HG03460 (cell line): ENCODE measurements around the gene CHD5.

Source experiments
- ATAC-seq: cut with Tn5 transposase; IDR thresholded peaks from one replicate; pipeline ENCODE4 v1.9.1; 2021; ENCODE audit not compliant: unreplicated experiment

CHD5 gene

DNA sequence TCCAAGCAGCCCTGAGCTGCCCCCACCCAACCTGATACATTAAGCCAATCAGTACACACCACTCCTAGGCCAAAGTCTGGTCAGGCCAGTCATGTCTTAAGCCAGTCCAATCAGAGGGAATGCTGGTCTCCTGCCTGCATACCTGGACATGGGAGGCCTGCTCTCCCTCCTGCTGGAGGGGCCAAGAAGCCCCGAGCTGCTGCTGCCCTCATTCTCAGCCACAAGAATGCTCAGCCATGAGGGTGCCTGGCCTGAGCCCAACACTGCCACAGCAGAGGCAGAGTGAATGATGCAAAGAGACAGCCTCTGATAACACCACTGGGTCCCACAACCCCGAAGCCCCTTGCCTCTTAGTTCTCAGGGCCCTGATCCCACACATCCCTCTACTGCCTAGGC is 23.0 kb downstream of the CHD5 start:
- no peak for ATAC-seq

DNA sequence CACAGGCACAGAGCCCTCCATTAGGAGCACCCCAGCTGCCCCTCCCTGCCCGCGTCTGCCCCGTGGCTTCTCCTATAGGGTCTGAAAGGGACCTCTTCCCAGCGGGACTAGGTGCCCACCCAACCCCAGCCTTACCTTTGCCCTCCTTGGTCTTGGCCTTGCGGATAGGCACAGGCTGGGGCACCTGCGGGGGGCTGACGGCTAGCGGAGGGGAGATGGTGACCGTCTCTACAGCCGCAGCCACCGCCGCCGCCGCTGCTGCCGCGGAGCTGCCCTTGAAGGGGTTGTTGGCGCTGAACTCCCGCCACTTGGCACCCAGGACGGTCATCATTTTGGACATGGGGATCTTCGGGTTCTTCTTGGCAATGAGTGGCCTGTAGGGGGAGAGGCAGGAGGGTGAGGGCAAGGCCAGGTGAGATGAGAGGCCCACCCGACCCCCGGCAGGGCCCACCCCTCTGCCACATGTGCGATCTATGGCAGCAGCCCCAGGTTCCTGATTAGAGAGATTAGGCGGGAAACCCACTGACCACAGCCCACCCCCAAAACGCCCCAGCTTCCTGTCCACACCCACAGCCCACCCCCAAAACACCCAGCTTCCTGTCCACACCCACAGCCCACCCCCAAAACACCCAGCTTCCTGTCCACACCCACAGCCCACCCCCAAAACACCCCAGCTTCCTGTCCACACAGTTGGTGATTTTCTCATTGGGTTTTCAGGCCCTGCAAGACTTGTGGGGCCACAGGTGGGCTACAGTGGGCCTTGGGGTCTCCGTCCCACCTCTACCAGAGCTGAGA is 25.4 kb downstream of the CHD5 start:
- no peak for ATAC-seq

DNA sequence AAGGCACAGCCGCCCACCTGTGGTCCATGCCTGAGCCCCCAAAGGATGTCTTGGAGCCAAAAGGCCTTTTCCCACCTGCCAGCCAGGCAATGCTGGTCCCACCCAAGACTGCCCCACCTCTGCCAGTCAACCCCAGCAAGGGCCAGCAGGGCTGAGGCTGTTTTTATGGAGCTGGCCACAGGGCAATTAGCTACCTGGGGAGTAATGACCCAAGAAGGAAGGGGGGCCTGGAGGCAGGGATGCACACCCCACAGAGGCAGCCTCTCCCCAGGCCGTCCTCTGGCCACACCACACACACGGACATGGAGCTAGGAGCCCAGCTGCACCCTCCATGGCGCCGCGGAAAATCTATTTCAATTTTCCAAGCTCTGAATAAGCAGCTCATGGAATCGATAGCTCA is 27.2 kb downstream of the CHD5 start:
- ATAC-seq = no peak

DNA sequence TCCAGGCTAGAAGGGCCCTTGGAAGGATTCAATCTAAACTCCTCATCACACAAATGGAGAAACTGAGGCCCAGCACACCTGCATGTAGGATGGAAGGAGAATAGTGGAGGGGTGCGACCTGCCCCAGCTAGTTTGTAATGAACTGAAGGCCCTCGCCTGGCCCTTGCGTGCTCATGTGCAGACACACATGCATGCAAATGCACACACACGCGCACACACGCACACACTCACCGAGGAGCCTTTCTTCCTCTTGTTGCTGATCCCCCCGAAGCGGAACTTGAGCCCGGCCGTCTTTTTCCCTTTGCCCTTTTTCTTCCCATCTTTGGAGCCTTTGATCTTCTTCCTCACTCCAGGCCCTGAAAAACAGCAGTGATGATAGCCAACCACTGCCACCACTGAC is 27.9 kb downstream of the CHD5 start:
- no peak for ATAC-seq

DNA sequence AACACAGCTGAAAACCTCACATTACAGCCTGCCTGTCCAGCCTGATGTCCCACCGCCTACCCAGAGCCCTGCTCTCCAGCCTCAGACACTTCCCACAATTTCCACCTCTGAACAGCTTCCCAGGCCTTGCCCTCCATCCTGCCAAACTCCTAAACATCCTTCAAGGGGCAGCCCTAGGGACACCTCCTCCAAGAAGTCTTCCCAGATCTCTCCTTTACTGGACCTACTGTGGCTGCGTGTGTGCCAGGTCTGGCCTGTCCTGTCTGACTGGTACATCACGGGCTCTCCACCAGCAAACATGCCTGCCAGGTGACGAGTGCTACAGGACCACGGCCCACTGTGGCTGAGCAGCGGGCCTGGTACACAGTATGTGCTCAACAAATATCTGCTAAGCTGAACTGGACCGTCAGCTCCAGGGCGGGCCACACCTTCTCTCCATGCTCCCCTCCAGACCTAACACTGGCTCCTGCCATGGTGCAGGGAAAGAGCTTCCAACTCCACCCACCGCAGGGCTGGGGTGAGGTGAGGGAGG is 28.8 kb downstream of the CHD5 start:
- no peak for ATAC-seq

DNA sequence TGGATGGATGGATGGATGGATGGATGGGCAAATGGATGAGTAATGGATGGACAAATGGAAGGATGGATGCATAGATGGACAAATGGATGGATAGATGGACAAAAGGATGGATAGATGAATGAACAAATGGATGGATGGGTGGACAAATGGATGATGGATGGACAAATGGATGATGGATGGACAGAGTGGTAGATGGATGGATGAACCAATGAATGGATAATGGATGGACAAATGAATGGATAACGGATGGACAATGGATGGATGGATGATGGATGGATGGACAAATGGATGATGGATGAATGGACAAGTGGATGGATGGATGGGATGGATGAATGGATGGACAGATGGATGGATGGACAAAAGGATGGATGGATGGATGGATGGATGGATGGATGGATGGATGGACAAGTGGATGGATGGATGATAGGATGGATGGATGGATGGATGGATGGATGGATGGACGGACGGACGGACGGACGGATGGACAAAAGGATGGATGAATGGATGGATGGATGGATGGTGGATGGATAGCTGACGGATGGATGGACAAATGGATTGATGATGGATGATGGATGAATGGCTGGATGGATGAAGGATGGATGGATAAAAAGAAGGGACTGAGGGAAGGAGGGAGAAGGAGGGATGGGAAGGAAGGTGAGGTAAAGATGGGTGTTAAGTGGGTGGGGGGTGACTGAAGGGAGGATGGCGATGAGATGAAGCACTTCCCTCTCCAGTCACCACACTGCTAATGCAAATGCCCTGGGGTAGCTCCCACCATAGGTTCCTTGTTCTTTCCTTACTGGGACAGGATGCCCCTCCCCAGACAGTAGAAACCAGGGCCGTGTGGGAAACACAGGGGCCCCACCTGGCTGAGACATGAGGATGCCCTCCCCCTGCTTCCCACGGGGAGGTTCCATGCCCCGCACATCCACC is 29.8 kb downstream of the CHD5 start:
- ATAC-seq = no peak

DNA sequence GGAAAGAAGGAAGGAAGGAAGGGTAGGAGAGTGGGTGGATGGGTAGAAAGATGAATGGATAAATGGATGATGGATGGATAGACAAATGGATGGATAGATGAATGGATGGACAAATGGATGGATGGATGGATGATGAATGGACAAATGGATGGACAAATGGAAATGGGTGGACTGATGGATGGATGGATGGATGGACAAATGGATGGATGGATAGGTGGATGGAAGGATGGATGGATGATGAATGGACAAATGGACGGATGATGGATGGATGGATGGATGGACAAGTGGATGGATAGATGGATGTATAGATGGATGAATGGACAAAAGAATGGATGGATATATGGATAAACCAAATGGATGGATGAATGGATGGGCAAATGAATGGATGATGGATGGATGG is 30.5 kb downstream of the CHD5 start:
- no peak for ATAC-seq

DNA sequence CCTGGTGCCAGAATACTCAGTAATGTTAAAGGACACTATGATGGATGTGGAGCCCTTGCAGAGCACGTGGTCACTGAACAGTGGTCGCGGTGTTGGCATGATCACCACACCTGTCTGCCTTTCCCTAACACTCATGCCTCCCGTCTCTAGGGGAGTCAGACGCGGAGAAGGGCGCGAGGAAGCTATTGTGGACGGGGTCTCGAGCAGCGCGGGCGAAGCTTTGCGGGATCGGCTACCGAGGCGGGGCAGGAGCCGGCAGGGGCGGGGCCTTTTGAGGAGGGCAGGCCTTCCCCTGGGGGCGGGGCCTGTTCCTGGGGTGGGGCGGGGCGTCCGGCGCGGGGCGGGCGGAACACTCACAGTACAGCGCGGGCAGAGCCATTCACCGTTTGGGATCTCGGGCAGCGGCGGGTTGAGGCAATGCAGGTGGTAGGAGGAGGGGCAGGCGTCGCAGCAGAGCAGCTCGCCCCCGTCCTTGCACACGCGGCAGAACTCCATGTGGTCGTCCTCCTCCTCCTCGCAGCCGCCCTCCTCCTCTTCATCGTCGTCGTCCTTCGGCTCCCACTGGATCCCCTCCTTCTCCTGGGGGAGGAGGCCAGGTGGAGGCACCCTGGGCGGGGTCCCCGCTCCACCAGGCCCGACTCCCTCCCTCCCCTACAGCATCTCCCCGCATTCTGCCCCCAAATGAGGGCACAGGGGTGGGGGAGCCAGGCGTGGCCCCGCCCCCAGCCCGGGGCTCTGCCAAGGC is 31.5 kb downstream of the CHD5 start:
- no peak for ATAC-seq

DNA sequence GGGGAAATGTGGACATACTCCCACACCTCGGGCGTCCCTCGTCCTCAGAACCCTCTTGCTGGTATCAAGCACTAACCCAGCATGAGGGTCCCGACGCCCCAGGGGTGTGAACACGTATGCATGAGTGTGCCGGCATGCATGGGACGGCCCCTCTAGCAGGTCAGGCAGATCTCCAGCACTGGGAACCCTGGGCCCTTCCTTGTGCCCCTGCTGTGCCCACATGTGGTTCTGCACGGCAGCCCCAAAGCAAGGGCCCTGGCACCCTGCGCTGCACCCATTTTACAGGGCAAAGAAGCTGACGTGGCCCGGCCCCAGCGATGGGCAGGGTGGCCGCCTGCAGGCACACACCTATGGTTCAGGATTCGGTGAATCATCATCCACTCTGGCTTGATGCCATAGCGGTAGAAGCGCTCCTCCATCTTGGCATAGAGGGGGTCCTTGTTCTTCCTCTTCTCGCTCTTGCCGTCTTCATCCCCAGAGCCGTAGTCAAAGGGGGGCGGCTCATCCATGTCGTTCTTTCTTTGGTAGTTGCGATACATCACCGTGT is 34.2 kb downstream of the CHD5 start:
- ATAC-seq = no peak

DNA sequence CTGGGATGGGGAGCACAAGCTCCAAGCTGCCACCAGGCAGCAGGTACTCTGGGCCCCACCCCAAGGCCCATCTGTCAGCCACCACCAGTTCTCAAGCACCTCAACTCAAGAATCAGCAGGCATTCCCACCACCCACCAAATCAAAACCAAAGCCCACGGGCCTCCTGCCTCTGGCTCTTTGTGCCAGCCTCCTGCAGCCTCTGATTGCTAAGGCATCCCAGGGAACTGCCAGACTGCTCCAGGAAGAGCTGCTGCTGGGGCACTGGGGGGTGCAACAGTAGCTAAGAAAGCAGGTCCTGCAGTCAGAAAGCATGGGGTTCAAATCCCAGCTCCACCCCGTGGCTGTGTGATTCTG is 34.7 kb downstream of the CHD5 start:
- ATAC-seq = no peak

DNA sequence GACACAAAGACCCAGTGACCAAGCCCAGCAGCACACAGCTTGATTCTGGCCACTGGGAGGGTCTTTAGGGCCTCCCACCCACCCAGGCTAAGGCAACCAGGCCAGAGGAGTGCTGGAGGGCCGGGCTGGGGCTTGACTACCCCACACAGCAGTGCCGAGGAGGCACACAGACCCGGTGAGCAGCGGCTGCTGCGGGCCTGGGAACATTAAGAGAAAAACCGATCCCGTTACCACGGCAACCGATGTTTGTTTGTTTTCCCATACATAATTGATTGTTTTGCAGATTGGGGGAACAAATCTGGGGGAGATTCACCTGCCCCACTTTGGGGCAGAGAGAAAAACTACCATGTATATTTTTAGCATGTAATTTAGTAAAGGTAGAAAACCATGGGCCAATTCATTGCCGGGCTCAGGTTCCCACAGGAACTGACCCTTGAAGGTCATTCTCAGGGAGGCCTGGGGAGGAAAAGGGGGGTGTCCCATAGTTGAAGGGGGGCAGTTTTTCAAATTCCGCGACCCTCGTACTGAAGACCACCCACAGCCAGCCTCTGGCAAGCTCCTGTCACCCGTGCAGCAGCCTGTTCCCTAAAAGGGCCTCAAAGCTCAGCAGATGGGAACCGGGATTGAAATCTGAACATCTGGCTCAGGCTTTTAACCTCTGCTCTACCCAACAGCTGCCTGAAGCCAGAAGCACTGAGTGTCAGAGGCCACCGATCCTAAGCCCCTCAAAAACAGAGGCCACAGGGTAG is 35.3 kb downstream of the CHD5 start:
- no peak for ATAC-seq

DNA sequence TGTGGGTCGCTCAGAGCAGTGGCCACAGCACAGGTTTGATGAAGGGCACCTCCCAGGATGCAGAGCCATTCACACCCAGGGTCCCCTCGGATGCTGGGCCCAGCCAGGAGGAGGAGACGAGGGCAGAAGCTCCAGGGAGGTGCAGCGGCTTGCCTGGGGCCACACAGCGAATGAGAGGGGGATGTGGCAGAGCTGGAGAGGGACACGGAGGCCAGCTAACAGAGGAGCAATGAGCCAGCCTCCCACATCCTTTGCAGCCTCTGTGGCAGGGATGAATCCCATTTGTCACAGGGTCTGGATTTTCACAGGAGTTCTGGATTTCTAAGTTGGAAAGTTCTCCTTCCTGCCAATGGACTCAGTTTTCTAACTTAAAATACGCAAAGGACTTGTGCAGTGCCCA is 35.9 kb downstream of the CHD5 start:
- no peak for ATAC-seq

DNA sequence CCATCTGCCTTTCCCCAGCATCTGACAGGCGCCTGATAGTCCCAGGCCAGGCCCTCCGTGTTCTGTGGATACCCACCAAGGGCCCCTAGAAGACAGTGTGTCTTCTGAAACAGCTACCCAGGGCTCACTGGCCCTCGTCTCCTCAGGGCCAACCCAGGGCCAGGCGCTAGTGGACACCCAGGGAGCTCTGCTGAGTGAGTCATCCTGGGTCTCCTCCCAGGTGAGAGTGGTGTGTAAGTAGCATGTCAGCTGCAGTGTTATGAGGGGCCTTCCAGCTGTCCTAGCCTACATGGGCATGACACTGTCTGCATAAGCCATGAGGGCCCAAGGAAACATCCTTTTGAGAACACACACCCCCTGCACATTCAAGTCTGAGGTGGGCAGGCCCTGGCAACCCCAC is 36.7 kb downstream of the CHD5 start:
- no peak for ATAC-seq

DNA sequence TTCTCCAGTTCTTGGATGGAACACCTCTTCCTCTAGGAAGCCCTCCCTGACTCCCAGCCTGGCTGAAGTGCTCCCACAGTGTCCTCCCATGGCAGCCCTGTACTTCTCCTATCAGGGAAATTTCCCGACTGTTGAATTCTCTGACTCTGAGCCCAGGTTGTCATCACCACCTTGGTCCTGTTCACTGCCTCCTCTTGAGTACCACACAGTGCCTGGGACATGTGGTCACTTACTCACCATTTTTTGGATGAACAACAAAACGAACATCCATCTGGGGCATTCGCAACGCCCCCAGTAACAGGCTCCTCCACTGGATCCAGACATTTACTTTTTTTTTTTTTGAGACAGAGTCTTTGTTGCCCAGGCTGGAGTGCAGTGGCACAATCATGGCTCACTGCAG is 37.4 kb downstream of the CHD5 start:
- no peak for ATAC-seq

DNA sequence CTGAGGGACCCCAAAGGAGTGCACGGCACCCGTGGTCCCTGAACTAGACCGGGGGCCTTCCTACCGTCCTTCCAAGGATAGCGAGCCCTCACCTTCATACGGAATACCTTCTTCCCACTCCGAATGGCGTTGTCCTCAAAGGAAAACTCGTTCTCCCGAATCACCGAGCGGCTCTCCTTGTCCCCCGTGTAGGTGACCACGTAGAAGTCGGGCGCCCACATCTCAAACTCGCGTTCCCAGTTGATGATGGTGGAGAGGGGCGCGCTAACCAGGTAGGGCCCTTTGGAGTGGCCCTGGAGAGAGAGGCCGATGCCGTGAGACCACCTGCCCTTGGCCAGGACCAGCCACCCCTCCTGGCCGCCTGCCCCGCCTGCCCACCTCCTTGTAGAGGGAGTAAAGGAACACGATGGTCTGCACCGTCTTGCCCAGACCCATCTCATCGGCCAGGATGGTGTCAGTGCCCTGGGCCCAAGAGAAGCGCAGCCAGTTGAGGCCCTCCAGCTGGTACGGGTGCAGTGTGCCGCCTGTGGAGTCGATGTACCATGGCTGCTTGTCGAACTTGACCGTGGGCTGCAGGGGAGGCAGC is 38.0 kb downstream of the CHD5 start:
- no peak for ATAC-seq

DNA sequence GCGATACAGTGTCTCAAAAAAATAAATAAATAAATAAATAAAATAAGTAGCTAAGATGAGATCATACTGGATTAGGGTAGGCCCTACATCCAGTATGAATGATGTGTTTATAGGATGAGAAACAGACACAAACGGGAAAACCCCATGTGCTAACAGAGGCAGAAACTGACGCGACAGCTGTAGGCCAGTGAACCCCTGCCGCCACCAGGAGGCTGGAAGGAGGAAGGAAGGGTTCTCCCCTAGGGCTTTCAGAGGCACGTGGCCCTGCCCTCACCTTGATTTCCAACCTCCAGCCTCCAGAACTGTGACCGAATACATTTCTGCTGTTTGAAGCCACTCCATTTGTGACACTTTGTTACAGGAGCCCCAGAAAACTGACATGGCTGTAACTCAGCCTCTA is 38.5 kb downstream of the CHD5 start:
- no peak for ATAC-seq

DNA sequence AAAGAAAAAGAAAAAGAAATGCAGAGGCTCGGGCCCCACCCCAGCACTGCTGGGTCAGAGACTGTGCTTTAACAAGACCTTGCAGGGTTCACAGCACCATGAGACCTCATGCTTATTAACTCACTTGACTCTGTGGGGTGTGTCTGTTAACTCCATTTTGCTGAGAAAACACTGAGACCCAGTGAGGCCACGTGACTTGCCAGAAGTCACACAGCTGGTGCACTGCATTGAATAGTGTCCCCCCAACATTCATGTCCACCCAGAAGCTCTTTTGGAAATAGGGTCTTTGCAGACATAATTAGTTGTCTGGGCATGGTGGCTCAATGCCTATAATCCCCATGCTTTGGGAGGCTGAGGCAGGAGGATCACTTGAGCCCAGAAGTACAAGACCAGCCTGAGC is 39.7 kb downstream of the CHD5 start:
- no peak for ATAC-seq

DNA sequence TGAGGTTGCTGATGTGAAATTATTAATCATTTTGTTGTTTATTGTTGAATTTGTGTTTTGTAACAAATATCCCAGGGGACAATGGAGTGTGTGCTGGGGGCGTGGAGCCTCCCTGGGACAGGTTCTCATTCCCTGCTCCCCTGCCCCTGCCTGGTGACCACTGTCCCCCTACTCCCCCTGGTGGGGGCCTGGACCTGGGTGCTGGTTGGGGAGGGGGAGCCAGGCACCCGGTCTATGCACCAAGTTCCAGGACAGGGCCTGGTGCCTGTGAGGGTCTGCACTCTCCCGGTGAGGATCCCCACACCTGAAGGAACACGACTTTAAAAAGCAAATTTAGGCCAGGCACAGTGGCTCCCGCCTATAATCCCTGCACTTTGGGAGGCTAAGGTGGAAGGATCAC is 42.4 kb downstream of the CHD5 start:
- ATAC-seq = no peak

DNA sequence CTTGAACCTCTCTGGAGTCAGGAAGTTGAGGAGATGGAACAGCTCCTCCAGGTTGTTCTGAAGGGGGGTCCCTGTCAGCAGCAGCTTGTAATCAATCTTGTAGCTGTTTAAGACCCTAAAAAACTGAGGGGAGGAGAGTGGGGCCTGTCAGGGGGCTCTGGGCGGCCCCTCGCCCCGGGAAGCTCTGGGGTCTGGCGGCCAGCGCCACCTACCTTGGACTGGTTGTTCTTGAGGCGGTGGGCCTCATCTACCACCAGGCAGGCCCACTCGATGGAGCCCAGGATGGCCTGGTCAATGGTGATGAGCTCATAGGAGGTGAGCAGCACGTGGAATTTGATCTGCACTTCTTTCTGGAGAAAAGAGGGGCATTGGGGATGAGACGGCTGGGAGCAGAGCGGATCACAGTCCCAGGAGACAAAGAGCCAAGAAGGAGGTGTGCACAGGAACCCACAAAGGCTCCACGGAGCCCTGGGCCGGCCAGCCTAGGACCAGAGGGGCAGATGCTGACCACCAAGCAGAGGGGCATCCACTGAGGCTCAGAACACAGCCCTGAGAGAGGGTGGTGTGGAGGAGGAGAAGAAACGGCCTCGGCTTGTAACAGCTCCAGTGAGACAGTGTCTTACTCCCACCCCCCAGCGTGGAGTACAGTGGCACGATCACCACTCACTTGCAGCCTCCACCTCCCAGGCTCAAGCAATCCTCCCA is 43.5 kb downstream of the CHD5 start:
- ATAC-seq = no peak
